Endothelial cell of umbilical vein (primary cell): ENCODE results near the gene SFMBT1. TPM values are rescaled to one million over a fixed set of nuclear protein-coding genes. Genes with fewer than 3 reads are reported as not detected.

Source experiments
- BruUV-seq: library from RNA; stranded (reverse); fragments of 400-500 nt; replicated peaks from 2 replicates; lab custom pipeline; 2021; lab: Mats Ljungman, UMichigan
- CTCF ChIA-PET: fragments of 300-600, 350-600 bp; sonication (Branson Sonifier 250); formaldehyde crosslinking; loops from one replicate; lab custom pipeline; 2021; ENCODE audit warnings: antibody characterized with exemption, inconsistent platforms; lab: Charles Lee
- POLR2A ChIA-PET: fragments of 300-600, 350-600 bp; sonication (Branson Sonifier 250); formaldehyde crosslinking; loops from one replicate; lab custom pipeline; 2021; ENCODE audit warnings: antibody characterized with exemption, inconsistent platforms; lab: Charles Lee
- DNase-seq: peaks from one replicate; pipeline ENCODE4 v3.0.0-alpha.2; 2011; ENCODE audit warnings: low read depth, low spot score
- FAIRE-seq: peaks from 2 replicates; lab custom pipeline; 2011; peaks lifted over from hg19 to GRCh38; lab: Jason Lieb, UNC
- H2AFZ ChIP-seq: 2 replicates; pipeline ENCODE4 v1.6.0; 2012; ENCODE audit warnings: low read depth, low read length, control low read depth, inconsistent platforms
- H3K27ac ChIP-seq: 2 replicates; pipeline ENCODE4 v1.5.1; 2011; ENCODE audit warnings: low read depth, mild to moderate bottlenecking, control low read depth, low read length, moderate library complexity; ENCODE audit not compliant: insufficient read depth
- H3K27me3 ChIP-seq, 2 experiments: 2 replicates each; pipeline versions ENCODE4 v1.6.0 to v1.6.1; 2011; ENCODE audit warnings: low read length in 2 of 2, mixed read lengths in 1 of 2; ENCODE audit not compliant: control insufficient read depth in 2 of 2, insufficient read depth in 2 of 2
- H3K36me3 ChIP-seq, 2 experiments: 2 replicates in 1 of 2; 3 replicates in 1 of 2; pipeline ENCODE4 v1.5.1; 2011; ENCODE audit warnings: low read length in 2 of 2, mild to moderate bottlenecking in 1 of 2, moderate library complexity in 1 of 2; ENCODE audit not compliant: control insufficient read depth in 2 of 2, insufficient read depth in 2 of 2; ENCODE audit errors: extremely low read depth in 1 of 2
- H3K4me1 ChIP-seq: 3 replicates; pipeline ENCODE4 v1.5.1; 2011; ENCODE audit warnings: mild to moderate bottlenecking, low read length; ENCODE audit not compliant: control insufficient read depth, insufficient read depth; ENCODE audit errors: extremely low read depth
- H3K4me2 ChIP-seq: 2 replicates; pipeline ENCODE4 v1.6.1; 2011; ENCODE audit warnings: low read length, control low read depth, mixed read lengths; ENCODE audit not compliant: insufficient read depth
- H3K4me3 ChIP-seq, 3 experiments: fragments of 200-600 bp in 1 of 3; sonication (generic), shearing (Covaris generic) in 1 of 3; replicated peaks in 1 of 3; 2 replicates each; pipeline ENCODE4 v1.5.1; 2011 to 2016; ENCODE audit warnings: control low read depth in 3 of 3, low read length in 3 of 3, mild to moderate bottlenecking in 2 of 3, inconsistent platforms in 1 of 3, low read depth in 1 of 3, moderate library complexity in 1 of 3; ENCODE audit not compliant: insufficient read depth in 1 of 3
- H3K79me2 ChIP-seq: 2 replicates; pipeline ENCODE4 v1.6.0; 2012; ENCODE audit warnings: low read length, inconsistent platforms; ENCODE audit not compliant: control insufficient read depth, insufficient read depth
- H3K9ac ChIP-seq: replicated peaks from 2 replicates; pipeline ENCODE3; 2011; ENCODE audit warnings: low read length, control low read depth; ENCODE audit not compliant: insufficient read depth; ENCODE audit errors: extremely low read depth
- H3K9me1 ChIP-seq: replicated peaks from 3 replicates; pipeline ENCODE4 v1.6.0; 2011; ENCODE audit warnings: mild to moderate bottlenecking, low read length; ENCODE audit not compliant: control insufficient read depth, insufficient read depth; ENCODE audit errors: extremely low read depth
- H3K9me3 ChIP-seq: replicated peaks from 2 replicates; pipeline ENCODE4 v1.5.1; 2012; ENCODE audit warnings: low read length, inconsistent platforms; ENCODE audit not compliant: control insufficient read depth, insufficient read depth
- H4K20me1 ChIP-seq: replicated peaks from 2 replicates; pipeline ENCODE3; 2011; ENCODE audit warnings: mild to moderate bottlenecking, low read length; ENCODE audit not compliant: control insufficient read depth, insufficient read depth; ENCODE audit errors: extremely low read depth
- EZH2 ChIP-seq: IDR thresholded peaks from 2 replicates; pipeline ENCODE4 v1.6.1; 2012; ENCODE audit warnings: borderline replicate concordance, low read depth, mild to moderate bottlenecking, moderate library complexity, low read length, inconsistent platforms; ENCODE audit not compliant: severe bottlenecking
- FOS ChIP-seq: IDR thresholded peaks from 2 replicates; pipeline ENCODE4 v1.6.1; 2011; ENCODE audit warnings: mild to moderate bottlenecking, low read length, moderate library complexity, borderline replicate concordance; ENCODE audit not compliant: insufficient read depth
- JUN ChIP-seq: IDR thresholded peaks from 2 replicates; pipeline ENCODE4 v1.6.1; 2011; ENCODE audit warnings: borderline replicate concordance, low read depth; ENCODE audit not compliant: insufficient read length, insufficient read depth
- MAX ChIP-seq: IDR thresholded peaks from 2 replicates; pipeline ENCODE4 v1.6.1; 2011; ENCODE audit not compliant: insufficient read depth, insufficient read length
- MYC ChIP-seq: IDR thresholded peaks from one replicate; pipeline ENCODE4 v1.6.1; 2011; ENCODE audit warnings: mild to moderate bottlenecking, low read depth, low read length
- POLR2A ChIP-seq: IDR thresholded peaks from 2 replicates; pipeline ENCODE4 v1.6.1; 2012; ENCODE audit warnings: low read depth, mild to moderate bottlenecking, control low read depth, low read length
- dilution Hi-C: fragments of 300-500 bp; cut with MboI; formaldehyde crosslinking; loops from one replicate; pipeline ENCODE4 v1.15.0; 2019; ENCODE audit warnings: low sequenced_read_pairs; ENCODE audit not compliant: extremely low pct_ligation_motif_present
- intact Hi-C: fragments of 100-400 bp; cut with micrococcal nuclease; formaldehyde crosslinking; loops from one replicate; pipeline ENCODE4 v1.10.0; 2022
- polyA plus RNA-seq, 4 experiments: library from polyadenylated mRNA; depleted of rRNA in 3 of 4; stranded (reverse) in 3 of 4; unstranded in 1 of 4; fragments of >200 nt; gene quantifications; 2 replicates each; pipeline versions ENCODE4 v1.2.1 to v1.2.3, GENCODE V29; 2011 to 2012; ENCODE audit warnings: missing spikeins in 1 of 4
- total RNA-seq: library from RNA; stranded (reverse); gene quantifications from 2 replicates; pipeline ENCODE4 v1.2.3, GENCODE V29; 2021
- TF ChIP-seq, protein P1 (sequence below), 2 donors: IDR thresholded peaks; 1 replicate in 1 of 2; 2 replicates in 1 of 2; pipeline ENCODE4 v1.5.1; 2011; ENCODE audit warnings: low read length in 2 of 2, mild to moderate bottlenecking in 2 of 2, moderate library complexity in 2 of 2, control low read depth in 1 of 2, inconsistent platforms in 1 of 2, low read depth in 1 of 2; ENCODE audit not compliant: insufficient read depth in 1 of 2; ENCODE audit errors: extremely low read depth in 1 of 2

Gene SFMBT1
- total and polyA plus RNA-seq, 2 donors (not counting 3 experiments of a cell fraction or from before 2014, with no cell fraction given): 1.8 to 6.0 TPM

- POLR2A ChIA-PET: no interaction called here
- intact Hi-C loops: no loop called here
- H3K4me2 ChIP-seq: no peak overlapping the region
- FAIRE-seq: no peak
- H3K79me2 ChIP-seq: no peaks in the 10 kb centered on the region
- H2AFZ ChIP-seq: no peak overlapping the region
- H3K9me1 ChIP-seq: no peaks in the 10 kb centered on the region
- CTCF ChIA-PET: interaction anchor here (1.3 kb wide), 1 partner anchor 130 kb away, joined by 5 read pairs; no protein-coding TSS in a partner anchor
- no TSS peak for BruUV-seq
- no peaks in the 10 kb centered on the region for H3K4me1 ChIP-seq
- H3K27me3 ChIP-seq: no peaks in the 10 kb centered on the region
- no peaks in the 10 kb centered on the region for H3K36me3 ChIP-seq
- H3K9ac ChIP-seq: no peak overlapping the region
- no peak overlapping the region for H3K27ac ChIP-seq
- no peak overlapping the region for H3K4me3 ChIP-seq
- H3K9me3 ChIP-seq: no peaks in the 10 kb centered on the region
- dilution Hi-C loops: no loop called here
- H4K20me1 ChIP-seq: no peaks in the 10 kb centered on the region
- TF ChIP-seq FOS (no peak), EZH2 (no peak), MAX (no peak), JUN (no peak), MYC (no peak), POLR2A (no peak)
- TF ChIP-seq, protein P1, sequence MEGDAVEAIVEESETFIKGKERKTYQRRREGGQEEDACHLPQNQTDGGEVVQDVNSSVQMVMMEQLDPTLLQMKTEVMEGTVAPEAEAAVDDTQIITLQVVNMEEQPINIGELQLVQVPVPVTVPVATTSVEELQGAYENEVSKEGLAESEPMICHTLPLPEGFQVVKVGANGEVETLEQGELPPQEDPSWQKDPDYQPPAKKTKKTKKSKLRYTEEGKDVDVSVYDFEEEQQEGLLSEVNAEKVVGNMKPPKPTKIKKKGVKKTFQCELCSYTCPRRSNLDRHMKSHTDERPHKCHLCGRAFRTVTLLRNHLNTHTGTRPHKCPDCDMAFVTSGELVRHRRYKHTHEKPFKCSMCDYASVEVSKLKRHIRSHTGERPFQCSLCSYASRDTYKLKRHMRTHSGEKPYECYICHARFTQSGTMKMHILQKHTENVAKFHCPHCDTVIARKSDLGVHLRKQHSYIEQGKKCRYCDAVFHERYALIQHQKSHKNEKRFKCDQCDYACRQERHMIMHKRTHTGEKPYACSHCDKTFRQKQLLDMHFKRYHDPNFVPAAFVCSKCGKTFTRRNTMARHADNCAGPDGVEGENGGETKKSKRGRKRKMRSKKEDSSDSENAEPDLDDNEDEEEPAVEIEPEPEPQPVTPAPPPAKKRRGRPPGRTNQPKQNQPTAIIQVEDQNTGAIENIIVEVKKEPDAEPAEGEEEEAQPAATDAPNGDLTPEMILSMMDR (IDR thresholded peaks at IDR 0.05; ENCODE audit: extremely low read depth in 1 of 2, insufficient read depth in 1 of 2, low read depth in 1 of 2, low read length in 2 of 2): no peak
- DNase-seq: no peak
These were observed 106.3 kb downstream of the SFMBT1 start for GRCh38 chr3:52939600-52939999.
